CD14-positive monocyte (primary cell): ENCODE measurements around the gene CFAP300. TPM values are rescaled to one million over a fixed set of nuclear protein-coding genes. Genes with fewer than 3 reads are reported as not detected.
A peak's percentile ranks its signal among the peaks of the same experiment; 100 is the strongest.

Experiments used
- DNase-seq, 3 donors: peaks; one replicate each; pipeline ENCODE4 v3.0.0-alpha.2; 2011 to 2022
- H2AFZ ChIP-seq: 2 replicates; pipeline ENCODE4 v1.6.0; 2012; ENCODE audit warnings: mild to moderate bottlenecking, low read depth, low read length, inconsistent platforms; ENCODE audit not compliant: insufficient read depth, poor library complexity, severe bottlenecking
- H3K27ac ChIP-seq, 2 donors: 1 replicate in 1 of 2; 2 replicates in 1 of 2; pipeline ENCODE4 v1.5.1; 2012 to 2013; ENCODE audit warnings: low read length in 2 of 2, control low read depth in 1 of 2, inconsistent platforms in 1 of 2, low read depth in 1 of 2, mild to moderate bottlenecking in 1 of 2
- H3K27me3 ChIP-seq, 2 donors: one replicate each; pipeline versions ENCODE4 v1.6.0 to v1.6.1; 2011 to 2013; ENCODE audit warnings: low read length in 2 of 2; ENCODE audit not compliant: control insufficient read depth in 2 of 2, insufficient read depth in 2 of 2
- H3K36me3 ChIP-seq, 2 donors: replicated peaks in 1 of 2; 1 replicate in 1 of 2; 2 replicates in 1 of 2; pipeline versions ENCODE4 v1.5.1 to v1.6.1; 2012 to 2013; ENCODE audit warnings: low read length in 2 of 2, control low read depth in 1 of 2, inconsistent platforms in 1 of 2, mild to moderate bottlenecking in 1 of 2; ENCODE audit not compliant: insufficient read depth in 2 of 2, control insufficient read depth in 1 of 2
- H3K4me1 ChIP-seq, 2 donors: 1 replicate in 1 of 2; 2 replicates in 1 of 2; pipeline versions ENCODE4 v1.5.1 to v1.6.1; 2012 to 2013; ENCODE audit warnings: low read length in 2 of 2, control low read depth in 1 of 2, inconsistent platforms in 1 of 2, mild to moderate bottlenecking in 1 of 2, moderate library complexity in 1 of 2; ENCODE audit not compliant: insufficient read depth in 2 of 2, control insufficient read depth in 1 of 2
- H3K4me2 ChIP-seq: replicated peaks from 2 replicates; pipeline ENCODE3; 2012; ENCODE audit warnings: low read length, moderate library complexity, mild to moderate bottlenecking; ENCODE audit not compliant: poor library complexity, severe bottlenecking; ENCODE audit errors: extremely low read depth
- H3K4me3 ChIP-seq, 3 experiments: fragments of 200-600 bp in 1 of 3; sonication (generic) in 1 of 3; replicated peaks in 1 of 3; 1 replicate in 2 of 3; 2 replicates in 1 of 3; pipeline ENCODE4 v1.5.1; 2011 to 2013; ENCODE audit warnings: low read length in 3 of 3, mild to moderate bottlenecking in 3 of 3, control low read depth in 2 of 3, low read depth in 2 of 3, inconsistent platforms in 1 of 3, moderate library complexity in 1 of 3
- H3K79me2 ChIP-seq: 2 replicates; pipeline ENCODE4 v1.6.0; 2012; ENCODE audit warnings: mild to moderate bottlenecking, control low read depth, inconsistent platforms, low read length, moderate library complexity; ENCODE audit not compliant: insufficient read depth
- H3K9ac ChIP-seq: 2 replicates; pipeline ENCODE4 v1.6.0; 2017; ENCODE audit warnings: low read length, mild to moderate bottlenecking; ENCODE audit not compliant: insufficient read depth, poor library complexity, severe bottlenecking
- H3K9me3 ChIP-seq, 2 donors: replicated peaks in 1 of 2; 1 replicate in 1 of 2; 2 replicates in 1 of 2; pipeline versions ENCODE4 v1.5.1 to v1.6.1; 2012 to 2013; ENCODE audit warnings: low read length in 2 of 2, control low read depth in 1 of 2; ENCODE audit not compliant: control insufficient read depth in 1 of 2, insufficient read depth in 1 of 2
- H4K20me1 ChIP-seq: 2 replicates; pipeline ENCODE4 v1.6.0; 2012; ENCODE audit warnings: mild to moderate bottlenecking, low read length, control low read depth, moderate library complexity; ENCODE audit not compliant: insufficient read depth
- H3K27ac Mint-ChIP-seq, 7 donors: one replicate each; pipeline ENCODE4 v1.8.0; 2020; ENCODE audit warnings: mild to moderate bottlenecking in 7 of 7, mixed read lengths in 7 of 7, moderate library complexity in 6 of 7, inconsistent platforms in 2 of 7
- H3K27me3 Mint-ChIP-seq, 3 donors: one replicate each; pipeline ENCODE4 v1.8.0; 2021 to 2022; ENCODE audit warnings: low read depth in 3 of 3, mild to moderate bottlenecking in 3 of 3, mixed read lengths in 3 of 3, moderate library complexity in 3 of 3, inconsistent platforms in 1 of 3
- H3K36me3 Mint-ChIP-seq, 2 donors: one replicate each; pipeline ENCODE4 v1.8.0; 2020; ENCODE audit warnings: mixed read lengths in 2 of 2, inconsistent platforms in 1 of 2, mild to moderate bottlenecking in 1 of 2
- H3K4me1 Mint-ChIP-seq: one replicate; pipeline ENCODE4 v1.8.0; 2020; ENCODE audit warnings: mild to moderate bottlenecking, mixed read lengths
- H3K4me3 Mint-ChIP-seq, 2 donors: one replicate each; pipeline ENCODE4 v1.8.0; 2020; ENCODE audit warnings: mild to moderate bottlenecking in 2 of 2, mixed read lengths in 2 of 2, moderate library complexity in 1 of 2
- H3K9me3 Mint-ChIP-seq, 7 donors: one replicate each; pipeline ENCODE4 v1.8.0; 2020 to 2022; ENCODE audit warnings: mixed read lengths in 7 of 7, mild to moderate bottlenecking in 6 of 7, moderate library complexity in 6 of 7, inconsistent platforms in 2 of 7
- CTCF ChIP-seq: fragments of 200-600 bp; IDR thresholded peaks from one replicate; pipeline ENCODE4 v1.8.0; 2022; ENCODE audit warnings: antibody characterized with exemption, mild to moderate bottlenecking
- WGBS: methylation state at CpG from one replicate; pipeline ENCODE4 v1.1.5; 2013; ENCODE audit warnings: missing lambda C conversion rate; ENCODE audit not compliant: insufficient coverage; 5-methylcytosine and 5-hydroxymethylcytosine counted together
- intact Hi-C, 2 donors: fragments of 100-400 bp; cut with micrococcal nuclease; formaldehyde crosslinking; loops; one replicate each; pipeline versions ENCODE4 v1.15.0 to v1.15.1; 2023
- polyA minus RNA-seq: library from RNA; depleted of rRNA, polyadenylated mRNA; stranded (reverse); fragments of >200 nt; gene quantifications from 2 replicates; pipeline ENCODE4 v1.2.3, GENCODE V29; 2012
- polyA plus RNA-seq, 3 donors: library from polyadenylated mRNA; depleted of rRNA in 1 of 3; unstranded in 2 of 3; stranded (reverse) in 1 of 3; fragments of 300-500 nt in 2 of 3; fragments of >200 nt in 1 of 3; fragmentation: Illumina TruSeq in 2 of 3; gene quantifications; 1 replicate in 2 of 3; 2 replicates in 1 of 3; pipeline ENCODE4 v1.2.3, GENCODE V29; 2012 to 2021
- total RNA-seq, 12 experiments: library from RNA in 1 of 12; stranded (reverse) in 1 of 12; fragments of 120-200 nt in 1 of 12; gene quantifications; one replicate each; pipeline ENCODE4 v1.2.4 and lab custom pipeline; 2013 to 2026; ENCODE audit warnings: mixed read lengths in 6 of 12, inconsistent platforms in 1 of 12

CFAP300 gene
- total RNA-seq (2013): 0.04 TPM
- not detected for polyA plus RNA-seq
- not detected in 2 replicates for polyA minus RNA-seq
- total RNA-seq (lab: John Stamatoyannopoulos, UW): 0 to 1.2 (median 0.05) reads per million in 11 experiments

DNA sequence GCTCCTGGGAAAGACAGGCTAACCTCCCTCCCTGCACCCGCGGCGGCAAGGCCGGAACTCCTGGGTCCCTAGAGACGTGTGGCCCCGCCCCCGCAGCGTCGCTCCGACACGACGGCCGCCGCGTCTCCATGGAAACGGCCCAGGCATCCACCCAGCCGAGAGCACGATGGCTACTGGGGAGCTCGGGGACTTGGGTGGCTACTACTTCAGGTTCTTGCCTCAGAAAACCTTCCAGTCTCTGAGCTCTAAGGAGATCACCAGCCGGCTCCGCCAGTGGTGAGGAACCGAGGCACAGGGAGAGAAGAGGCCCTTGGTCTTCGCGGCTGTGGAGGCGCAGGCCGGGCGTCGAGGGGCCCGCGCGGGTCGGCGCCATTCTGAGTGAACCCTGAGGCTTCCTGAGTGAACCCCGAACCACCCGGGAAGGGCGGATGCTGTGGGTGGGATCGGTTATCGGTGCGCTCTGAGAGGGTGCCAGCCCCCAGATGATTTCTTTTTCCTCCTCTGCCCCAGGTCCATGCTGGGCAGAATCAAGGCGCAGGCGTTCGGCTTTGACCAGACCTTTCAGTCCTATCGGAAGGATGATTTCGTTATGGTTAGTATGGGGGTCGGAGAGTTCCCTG lies at the start of gene CFAP300:
Gene CFAP300 (plus strand): TSS at position 133 of the 620 bp plus-strand sequence. CDS start 34 bp downstream, at position 167.
- Mint-ChIP-seq H3K27me3 (peaks cover 35 to 44% (median 40%) of the 10 kb centered on the region in 3 donors), H3K36me3 (no peaks in the 10 kb centered on the region), H3K4me3 (peak within 1 kb of the TSS in 1 of 2 donors; percentile 75), H3K27ac (no peak within 1 kb of the TSS), H3K9me3 (peaks cover 0 to 18% (median 4%) of the 10 kb centered on the region in 7 donors), H3K4me1 (peaks cover 2% of the 10 kb centered on the region)
- Histone ChIP-seq H3K79me2 (no peaks in the 10 kb centered on the region), H3K4me3 (no peak within 1 kb of the TSS), H3K9me3 (peaks cover 3 to 9% of the 10 kb centered on the region in 2 donors), H3K4me2 (no peak within 1 kb of the TSS), H3K4me1 (no peaks in the 10 kb centered on the region), H3K9ac (no peak within 1 kb of the TSS), H4K20me1 (no peaks in the 10 kb centered on the region), H3K27ac (no peak within 1 kb of the TSS), H3K27me3 (peaks cover 21 to 46% of the 10 kb centered on the region in 2 donors), H2AFZ (no peak within 1 kb of the TSS), H3K36me3 (no peaks in the 10 kb centered on the region)
- no peak for DNase-seq
- intact Hi-C loops: no loop called here
- TF ChIP-seq CTCF: no peak
- WGBS: 2% methylated on average over 29 of the region's 45 CpGs

- no peak overlapping the region for H3K4me3 Mint-ChIP-seq
- Histone ChIP-seq H3K27ac (no peak overlapping the region), H3K27me3 (no peaks in the 10 kb centered on the region), H3K4me1 (no peaks in the 10 kb centered on the region), H2AFZ (no peak overlapping the region), H3K79me2 (no peaks in the 10 kb centered on the region), H3K4me2 (no peak overlapping the region), H3K9ac (no peak overlapping the region), H3K36me3 (no peaks in the 10 kb centered on the region), H4K20me1 (no peaks in the 10 kb centered on the region), H3K4me3 (no peak overlapping the region), H3K9me3 (no peaks in the 10 kb centered on the region)
- no peaks in the 10 kb centered on the region for H3K36me3 Mint-ChIP-seq
- WGBS: 89% methylated on average over 1 of the region's 3 CpGs
- H3K27me3 Mint-ChIP-seq: peaks cover 0 to 4% (median 0%) of the 10 kb centered on the region in 3 donors
- intact Hi-C loops: loop anchor here (10.0 kb wide), 1 partner anchor 137 kb away; no protein-coding TSS in a partner anchor
- no peaks in the 10 kb centered on the region for H3K4me1 Mint-ChIP-seq
- no peak for TF ChIP-seq CTCF
- DNase-seq: no peak
- H3K27ac Mint-ChIP-seq: no peak overlapping the region
- no peaks in the 10 kb centered on the region for H3K9me3 Mint-ChIP-seq
Observed at GRCh38 chr11:102001657-102002338, 45.4 kb upstream of the CFAP300 start.
